ENCODE measurements around the gene AK8.

Gene AK8

DNA sequence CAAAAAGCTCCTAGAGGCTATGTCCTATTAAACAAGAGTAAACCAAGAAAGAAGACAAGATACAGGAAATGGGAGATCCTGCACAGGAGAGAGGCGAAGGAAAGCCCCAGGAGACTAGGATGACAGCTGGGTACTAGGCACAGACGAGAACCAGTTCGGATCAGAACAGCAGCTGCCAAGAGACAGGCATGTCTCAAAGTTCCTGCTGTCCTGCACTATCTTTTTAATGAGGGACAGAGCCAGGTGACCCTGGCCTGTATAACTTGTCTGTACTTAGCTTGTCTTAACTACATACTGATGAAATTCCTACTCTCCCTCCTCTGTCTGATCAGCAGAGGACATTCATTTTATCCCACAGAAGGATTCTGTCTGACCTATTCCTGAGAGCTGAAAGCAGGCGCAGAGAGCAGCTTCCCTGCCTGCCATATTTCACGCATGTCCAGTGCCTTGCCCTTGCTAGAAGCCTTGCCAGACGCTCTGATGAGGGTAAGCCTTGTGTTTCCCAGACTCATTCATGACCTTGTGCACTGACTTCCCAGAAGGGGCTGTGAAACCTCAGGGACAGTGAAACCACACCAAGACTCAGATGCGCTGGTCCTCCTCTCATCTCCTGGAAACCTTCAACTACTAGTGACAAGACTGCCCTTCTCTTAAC lies 41.7 kb upstream of the AK8 start:
- H3K27ac ChIP-seq (ENCODE audit: low read length, poor library complexity, severe bottlenecking): no peak overlapping the region
- peaks cover 28 to 98% of the 10 kb centered on the region in 2 experiments for H3K36me3 ChIP-seq (ENCODE audit: control insufficient read depth in 1 of 2, insufficient read depth in 2 of 2, low read depth in 1 of 2, low read length in 2 of 2)
- no peak overlapping the region for H2AK5ac ChIP-seq (ENCODE audit: low read length, severe bottlenecking)
- no peak overlapping the region for H2AFZ ChIP-seq (ENCODE audit: low read depth, low read length)
- H2BK5ac ChIP-seq (ENCODE audit: low read depth, low read length, poor library complexity, severe bottlenecking): no peak overlapping the region
- 72% methylated on average over 7 of the region's 7 CpGs for WGBS
- no peak overlapping the region for H3K4ac ChIP-seq (ENCODE audit: low read depth in 1 of 2, low read length in 2 of 2)
- no peak overlapping the region for H4K91ac ChIP-seq (ENCODE audit: low read length)
- H3K4me2 ChIP-seq (ENCODE audit: low read length, poor library complexity, severe bottlenecking): no peak overlapping the region
- peaks cover 6% of the 10 kb centered on the region for H3K79me1 ChIP-seq (replicated peaks; ENCODE audit: low read length, poor library complexity, severe bottlenecking)
- H2BK15ac ChIP-seq (ENCODE audit: low read depth, poor library complexity, severe bottlenecking): no peak overlapping the region
- H3K4me3 ChIP-seq (ENCODE audit: insufficient read depth in 1 of 2, low read depth in 1 of 2, low read length in 2 of 2): no peak overlapping the region
- DNase-seq: no peak
- no peak overlapping the region for H4K8ac ChIP-seq (ENCODE audit: low read length)
- H3K4me1 ChIP-seq (ENCODE audit: control insufficient read depth, insufficient read depth, low read depth, low read length): no peaks in the 10 kb centered on the region
- H2BK12ac ChIP-seq (ENCODE audit: low read length in 2 of 2): no peak overlapping the region
- H3K9me3 ChIP-seq (ENCODE audit: control insufficient read depth, low read length): no peaks in the 10 kb centered on the region
- no peak overlapping the region for H2BK120ac ChIP-seq (ENCODE audit: low read depth, low read length)
- no peak overlapping the region for H3K9ac ChIP-seq (ENCODE audit: low read length)
- H3K23ac ChIP-seq (ENCODE audit: low read length in 2 of 2): no peak overlapping the region
- H3K14ac ChIP-seq (ENCODE audit: low read length in 2 of 2): no peak overlapping the region
- no peak overlapping the region for H3K18ac ChIP-seq (ENCODE audit: low read depth in 1 of 2, low read length in 2 of 2)
- H3K27me3 ChIP-seq (ENCODE audit: control insufficient read depth in 1 of 2, insufficient read depth in 1 of 2, low read length in 2 of 2): no peaks in the 10 kb centered on the region

- Histone ChIP-seq H4K8ac (ENCODE audit: low read length) (no peak overlapping the region), H2BK12ac (ENCODE audit: low read length in 2 of 2) (no peak overlapping the region), H3K36me3 (ENCODE audit: control insufficient read depth in 1 of 2, insufficient read depth in 2 of 2, low read depth in 1 of 2, low read length in 2 of 2) (peaks cover 26 to 92% of the 10 kb centered on the region in 2 experiments), H3K14ac (ENCODE audit: low read length in 2 of 2) (no peak overlapping the region), H2BK15ac (ENCODE audit: low read depth, poor library complexity, severe bottlenecking) (no peak overlapping the region), H3K4me1 (ENCODE audit: control insufficient read depth, insufficient read depth, low read depth, low read length) (no peaks in the 10 kb centered on the region), H2AFZ (ENCODE audit: low read depth, low read length) (no peak overlapping the region), H3K79me1 (replicated peaks; ENCODE audit: low read length, poor library complexity, severe bottlenecking) (peaks cover 3% of the 10 kb centered on the region), H4K91ac (ENCODE audit: low read length) (no peak overlapping the region), H3K27ac (ENCODE audit: low read length, poor library complexity, severe bottlenecking) (no peak overlapping the region), H2AK5ac (ENCODE audit: low read length, severe bottlenecking) (no peak overlapping the region), H3K4me3 (ENCODE audit: insufficient read depth in 1 of 2, low read depth in 1 of 2, low read length in 2 of 2) (no peak overlapping the region), H3K18ac (ENCODE audit: low read depth in 1 of 2, low read length in 2 of 2) (no peak overlapping the region), H2BK120ac (ENCODE audit: low read depth, low read length) (no peak overlapping the region), H3K9me3 (ENCODE audit: control insufficient read depth, low read length) (no peaks in the 10 kb centered on the region), H3K9ac (ENCODE audit: low read length) (no peak overlapping the region), H3K4me2 (ENCODE audit: low read length, poor library complexity, severe bottlenecking) (no peak overlapping the region), H3K27me3 (ENCODE audit: control insufficient read depth in 1 of 2, insufficient read depth in 1 of 2, low read length in 2 of 2) (no peaks in the 10 kb centered on the region), H2BK5ac (ENCODE audit: low read depth, low read length, poor library complexity, severe bottlenecking) (no peak overlapping the region), H3K4ac (ENCODE audit: low read depth in 1 of 2, low read length in 2 of 2) (no peak overlapping the region), H3K23ac (ENCODE audit: low read length in 2 of 2) (no peak overlapping the region)
- DNase-seq: no peak
- 94% methylated on average over 5 of the region's 6 CpGs for whole genome bisulfite sequencing
Measured at GRCh38 chr9:132914924-132915323, 36.8 kb upstream of the AK8 start.

DNA sequence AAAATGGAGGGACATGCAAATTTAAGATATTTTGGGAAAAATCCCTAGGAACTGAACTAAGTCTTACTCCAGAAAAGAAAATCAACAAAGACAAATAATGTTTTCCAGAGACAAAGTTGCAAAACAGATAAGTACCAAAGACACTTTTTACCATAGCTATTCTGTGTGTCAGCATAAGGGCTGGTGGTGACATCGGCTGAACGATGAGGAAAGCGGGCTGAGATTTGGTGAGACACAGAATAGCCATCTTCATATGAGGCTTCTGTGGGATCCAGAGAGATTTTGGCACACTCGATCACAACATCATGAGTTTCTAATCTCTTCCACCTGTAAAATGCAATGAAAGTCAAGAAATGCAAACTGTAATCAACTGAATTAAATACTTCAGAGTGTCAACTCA lies 34.0 kb upstream of the AK8 start:
- Histone ChIP-seq H3K4ac (ENCODE audit: low read depth in 1 of 2, low read length in 2 of 2) (no peak overlapping the region), H2AFZ (ENCODE audit: low read depth, low read length) (no peak overlapping the region), H2AK5ac (ENCODE audit: low read length, severe bottlenecking) (no peak overlapping the region), H3K18ac (ENCODE audit: low read depth in 1 of 2, low read length in 2 of 2) (no peak overlapping the region), H3K14ac (ENCODE audit: low read length in 2 of 2) (no peak overlapping the region), H3K27me3 (ENCODE audit: control insufficient read depth in 1 of 2, insufficient read depth in 1 of 2, low read length in 2 of 2) (no peaks in the 10 kb centered on the region), H3K4me1 (ENCODE audit: control insufficient read depth, insufficient read depth, low read depth, low read length) (no peaks in the 10 kb centered on the region), H2BK12ac (ENCODE audit: low read length in 2 of 2) (no peak overlapping the region), H4K91ac (ENCODE audit: low read length) (no peak overlapping the region), H3K36me3 (ENCODE audit: control insufficient read depth in 1 of 2, insufficient read depth in 2 of 2, low read depth in 1 of 2, low read length in 2 of 2) (peaks cover 37 to 88% of the 10 kb centered on the region in 2 experiments), H4K8ac (ENCODE audit: low read length) (no peak overlapping the region), H3K27ac (ENCODE audit: low read length, poor library complexity, severe bottlenecking) (no peak overlapping the region), H3K79me1 (replicated peaks; ENCODE audit: low read length, poor library complexity, severe bottlenecking) (peaks cover 3% of the 10 kb centered on the region), H2BK120ac (ENCODE audit: low read depth, low read length) (no peak overlapping the region), H3K4me2 (ENCODE audit: low read length, poor library complexity, severe bottlenecking) (no peak overlapping the region), H3K9me3 (ENCODE audit: control insufficient read depth, low read length) (no peaks in the 10 kb centered on the region), H3K23ac (ENCODE audit: low read length in 2 of 2) (no peak overlapping the region), H2BK5ac (ENCODE audit: low read depth, low read length, poor library complexity, severe bottlenecking) (no peak overlapping the region), H2BK15ac (ENCODE audit: low read depth, poor library complexity, severe bottlenecking) (no peak overlapping the region), H3K4me3 (ENCODE audit: insufficient read depth in 1 of 2, low read depth in 1 of 2, low read length in 2 of 2) (no peak overlapping the region), H3K9ac (ENCODE audit: low read length) (no peak overlapping the region)
- 100% methylated on average over 4 of the region's 4 CpGs for WGBS
- no peak for DNase-seq

- Histone ChIP-seq H4K91ac (ENCODE audit: low read length) (no peak overlapping the region), H3K4me3 (ENCODE audit: insufficient read depth in 1 of 2, low read depth in 1 of 2, low read length in 2 of 2) (no peak overlapping the region), H3K9me3 (ENCODE audit: control insufficient read depth, low read length) (no peaks in the 10 kb centered on the region), H3K14ac (ENCODE audit: low read length in 2 of 2) (no peak overlapping the region), H2BK12ac (ENCODE audit: low read length in 2 of 2) (no peak overlapping the region), H3K18ac (ENCODE audit: low read depth in 1 of 2, low read length in 2 of 2) (no peak overlapping the region), H2BK15ac (ENCODE audit: low read depth, poor library complexity, severe bottlenecking) (no peak overlapping the region), H2AFZ (ENCODE audit: low read depth, low read length) (no peak overlapping the region), H2BK120ac (ENCODE audit: low read depth, low read length) (no peak overlapping the region), H3K23ac (ENCODE audit: low read length in 2 of 2) (no peak overlapping the region), H3K27ac (ENCODE audit: low read length, poor library complexity, severe bottlenecking) (no peak overlapping the region), H3K4me2 (ENCODE audit: low read length, poor library complexity, severe bottlenecking) (no peak overlapping the region), H3K9ac (ENCODE audit: low read length) (no peak overlapping the region), H4K8ac (ENCODE audit: low read length) (no peak overlapping the region), H2BK5ac (ENCODE audit: low read depth, low read length, poor library complexity, severe bottlenecking) (no peak overlapping the region), H2AK5ac (ENCODE audit: low read length, severe bottlenecking) (no peak overlapping the region), H3K4ac (ENCODE audit: low read depth in 1 of 2, low read length in 2 of 2) (no peak overlapping the region), H3K4me1 (ENCODE audit: control insufficient read depth, insufficient read depth, low read depth, low read length) (no peaks in the 10 kb centered on the region), H3K36me3 (ENCODE audit: control insufficient read depth in 1 of 2, insufficient read depth in 2 of 2, low read depth in 1 of 2, low read length in 2 of 2) (peaks cover 42 to 88% of the 10 kb centered on the region in 2 experiments), H3K79me1 (replicated peaks; ENCODE audit: low read length, poor library complexity, severe bottlenecking) (no peaks in the 10 kb centered on the region), H3K27me3 (ENCODE audit: control insufficient read depth in 1 of 2, insufficient read depth in 1 of 2, low read length in 2 of 2) (no peaks in the 10 kb centered on the region)
- DNase-seq: no peak
- WGBS: 95% methylated on average over 5 of the region's 6 CpGs
Measured at GRCh38 chr9:132910376-132910775, 32.3 kb upstream of the AK8 start.
